ENCODE data around the gene TAOK1. TPM values are rescaled to one million over a fixed set of nuclear protein-coding genes. Genes with fewer than 3 reads are reported as not detected.

TAOK1 gene
- total RNA-seq, 3 donors from 2014 or later (not counting 1 experiment from before 2014, with no cell fraction given): 55.4 to 76.9 (median 70.0) TPM

- TF ChIP-seq CTCF (IDR thresholded peaks at IDR 0.05): no peak
- H3K27me3 ChIP-seq (ENCODE audit: control insufficient read depth, insufficient read depth, low read length): no peaks in the 10 kb centered on the region
- H3K4me3 ChIP-seq (ENCODE audit: low read length): no peak overlapping the region
- peaks cover 30% of the 10 kb centered on the region for H3K4me1 ChIP-seq (ENCODE audit: control insufficient read depth, insufficient read depth, low read length)
- DNase-seq: peak in 1 of 2 donors; percentile 1
- peaks cover 16% of the 10 kb centered on the region for H3K36me3 ChIP-seq (ENCODE audit: control insufficient read depth, insufficient read depth, low read length)
- peaks cover 30 to 37% of the 10 kb centered on the region in 2 donors for H3K4me1 Mint-ChIP-seq
- H3K27ac Mint-ChIP-seq: peak overlapping the region in 1 of 2 donors; percentile 30
- peak overlapping the region; percentile 59 for H3K4me3 Mint-ChIP-seq
- no peaks in the 10 kb centered on the region for H3K9me3 ChIP-seq (ENCODE audit: control insufficient read depth, insufficient read depth, low read length)
- H3K27ac ChIP-seq (ENCODE audit: low read length): no peak overlapping the region
- ATAC-seq: no peak
- no peaks in the 10 kb centered on the region for H3K36me3 Mint-ChIP-seq
- intact Hi-C loops (cut with micrococcal nuclease): no loop called here
- no peaks in the 10 kb centered on the region for H3K9me3 Mint-ChIP-seq
- 97% methylated on average over 7 of the region's 7 CpGs for WGBS (ENCODE audit: insufficient coverage)
- H3K27me3 Mint-ChIP-seq (ENCODE audit: low read depth in 2 of 2): no peaks in the 10 kb centered on the region
These were observed 180.4 kb downstream of the TAOK1 start for GRCh38 chr17:29570521-29570920.

- WGBS (ENCODE audit: insufficient coverage): 96% methylated on average over 6 of the region's 6 CpGs
These were observed 181.3 kb downstream of the TAOK1 start for GRCh38 chr17:29571486-29571882.

GRCh38 chr17:29571883-29572681, 181.9 kb downstream of the TAOK1 start:
- H3K9me3 Mint-ChIP-seq: no peaks in the 10 kb centered on the region
- ATAC-seq (peak in 1 of 3 donors; percentile 6), DNase-seq (peak in 1 of 2 donors; percentile 16)
- H3K27ac ChIP-seq (ENCODE audit: low read length): no peak overlapping the region
- peaks cover 22 to 30% of the 10 kb centered on the region in 2 donors for H3K4me1 Mint-ChIP-seq
- intact Hi-C loops (cut with micrococcal nuclease): no loop called here
- no peaks in the 10 kb centered on the region for H3K9me3 ChIP-seq (ENCODE audit: control insufficient read depth, insufficient read depth, low read length)
- peaks cover 31% of the 10 kb centered on the region for H3K36me3 ChIP-seq (ENCODE audit: control insufficient read depth, insufficient read depth, low read length)
- no peak for TF ChIP-seq CTCF (IDR thresholded peaks at IDR 0.05)
- no peak overlapping the region for H3K4me3 ChIP-seq (ENCODE audit: low read length)
- peak overlapping the region; percentile 17 for H3K4me3 Mint-ChIP-seq
- H3K27ac Mint-ChIP-seq: no peak overlapping the region
- H3K4me1 ChIP-seq (ENCODE audit: control insufficient read depth, insufficient read depth, low read length): peaks cover 25% of the 10 kb centered on the region
- WGBS (ENCODE audit: insufficient coverage): 79% methylated on average over 30 of the region's 30 CpGs
- no peaks in the 10 kb centered on the region for H3K27me3 Mint-ChIP-seq (ENCODE audit: low read depth in 2 of 2)
- H3K27me3 ChIP-seq (ENCODE audit: control insufficient read depth, insufficient read depth, low read length): no peaks in the 10 kb centered on the region
- H3K36me3 Mint-ChIP-seq: no peaks in the 10 kb centered on the region

More at GRCh38 chr17:29571486-29571882, 181.3 kb downstream of the TAOK1 start:
- H3K4me1 ChIP-seq (ENCODE audit: control insufficient read depth, insufficient read depth, low read length): peaks cover 25% of the 10 kb centered on the region
- ATAC-seq (no peak), DNase-seq (peak in 1 of 2 donors; percentile 12)
- peaks cover 22 to 30% of the 10 kb centered on the region in 2 donors for H3K4me1 Mint-ChIP-seq
- TF ChIP-seq CTCF (IDR thresholded peaks at IDR 0.05): no peak
- no peaks in the 10 kb centered on the region for H3K9me3 ChIP-seq (ENCODE audit: control insufficient read depth, insufficient read depth, low read length)
- no peaks in the 10 kb centered on the region for H3K36me3 Mint-ChIP-seq
- H3K27me3 ChIP-seq (ENCODE audit: control insufficient read depth, insufficient read depth, low read length): no peaks in the 10 kb centered on the region
- no peaks in the 10 kb centered on the region for H3K27me3 Mint-ChIP-seq (ENCODE audit: low read depth in 2 of 2)
- intact Hi-C loops (cut with micrococcal nuclease): no loop called here
- no peak overlapping the region for H3K4me3 ChIP-seq (ENCODE audit: low read length)
- H3K36me3 ChIP-seq (ENCODE audit: control insufficient read depth, insufficient read depth, low read length): peaks cover 25% of the 10 kb centered on the region
- H3K27ac ChIP-seq (ENCODE audit: low read length): no peak overlapping the region
- no peak overlapping the region for H3K27ac Mint-ChIP-seq
- H3K4me3 Mint-ChIP-seq: peak overlapping the region; percentile 17
- no peaks in the 10 kb centered on the region for H3K9me3 Mint-ChIP-seq
